Thyroid gland (tissue), 4 donors: Measurements from ENCODE around the gene SPARCL1. TPM values are rescaled to one million over a fixed set of nuclear protein-coding genes. Genes with fewer than 3 reads are reported as not detected.
A peak's percentile ranks its signal among the peaks of the same experiment; 100 is the strongest.

Experiments
- DNase-seq, 2 donors: peaks; one replicate each; pipeline ENCODE4 v3.0.0-alpha.2; 2019
- H3K27ac ChIP-seq, 3 donors: fragments of 200-600 bp; sonication (generic); 1 replicate in 2 of 3; 2 replicates in 1 of 3; pipeline ENCODE4 v1.5.1; 2016 to 2019; ENCODE audit warnings: mild to moderate bottlenecking in 1 of 3, moderate library complexity in 1 of 3
- H3K27me3 ChIP-seq: fragments of 200-600 bp; sonication (generic); one replicate; pipeline ENCODE4 v1.5.1; 2019
- H3K36me3 ChIP-seq, 2 donors: fragments of 200-600 bp; sonication (generic); one replicate each; pipeline ENCODE4 v1.5.1; 2016 to 2019
- H3K4me1 ChIP-seq, 2 donors: fragments of 200-600 bp; sonication (generic); one replicate each; pipeline ENCODE4 v1.5.1; 2017 to 2019
- H3K4me3 ChIP-seq, 3 donors: fragments of 200-600 bp; sonication (generic); replicated peaks in 1 of 3; 1 replicate in 2 of 3; 2 replicates in 1 of 3; pipeline ENCODE4 v1.5.1; 2016; ENCODE audit warnings: mild to moderate bottlenecking in 1 of 3
- H3K9me3 ChIP-seq: fragments of 200-600 bp; sonication (generic); one replicate; pipeline ENCODE4 v1.5.1; 2017
- CTCF ChIP-seq, 6 experiments: fragments of 200-600 bp in 3 of 6; fragments of 450-650 bp in 3 of 6; sonication (generic) in 3 of 6; IDR thresholded peaks; one replicate each; pipeline ENCODE4 v1.5.1; 2016 to 2019; ENCODE audit warnings: antibody characterized with exemption in 6 of 6, mild to moderate bottlenecking in 2 of 6, inconsistent platforms in 1 of 6, moderate library complexity in 1 of 6
- POLR2A ChIP-seq, 2 donors: fragments of 450-650 bp; IDR thresholded peaks; one replicate each; pipeline ENCODE4 v1.6.1; 2017; ENCODE audit warnings: antibody characterized with exemption in 2 of 2, mild to moderate bottlenecking in 2 of 2, moderate library complexity in 1 of 2
- WGBS, 2 donors: methylation state at CpG; one replicate each; pipeline ENCODE4 v1.1.5; 2017; 5-methylcytosine and 5-hydroxymethylcytosine counted together
- intact Hi-C: fragments of 100-400 bp; cut with DNase I; formaldehyde crosslinking; loops from one replicate; pipeline ENCODE4 v1.15.1; 2023
- total RNA-seq, 4 donors: library from RNA; depleted of rRNA; stranded (reverse); fragments of >200 nt; gene quantifications; one replicate each; pipeline ENCODE4 v1.2.3, GENCODE V29; 2016

Gene SPARCL1
- total RNA-seq, 4 donors from 2014 or later = 234 to 569 (median 391) TPM

DNA sequence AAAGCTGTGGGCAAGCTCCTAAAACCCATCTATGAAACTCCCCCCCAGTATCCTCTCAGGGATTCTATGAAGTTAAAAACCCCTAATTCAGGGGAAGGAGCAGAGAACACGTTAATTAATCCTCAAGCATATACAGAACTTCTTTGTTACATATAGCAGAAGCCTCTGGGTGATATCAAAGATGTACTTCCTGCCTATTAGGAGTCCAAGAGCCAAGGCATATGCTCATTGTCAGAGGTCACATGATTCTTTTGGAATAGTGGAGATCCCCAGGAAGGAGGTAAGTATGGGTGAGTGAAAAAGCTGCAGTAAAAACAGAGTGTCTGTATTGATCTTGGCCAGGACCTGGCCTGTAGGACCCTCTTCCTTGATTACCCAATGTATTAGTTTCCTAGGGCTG lies 2.9 kb upstream of the SPARCL1 start:
- DNase-seq = no peak
- TF ChIP-seq POLR2A (IDR thresholded peaks at IDR 0.05) (no peak), CTCF (IDR thresholded peaks at IDR 0.05) (no peak)
- intact Hi-C loops = no loop called here
- no peaks in the 10 kb centered on the region for H3K27me3 ChIP-seq
- WGBS, 2 donors = 89 to 95% methylated on average over 1 of the region's 1 CpG
- H3K36me3 ChIP-seq = no peaks in the 10 kb centered on the region
- peak overlapping the region; percentile 15 to 83 (median 24) for H3K27ac ChIP-seq
- H3K4me1 ChIP-seq = peaks cover 4 to 19% of the 10 kb centered on the region in 2 donors
- H3K4me3 ChIP-seq = no peak overlapping the region
- H3K9me3 ChIP-seq = no peaks in the 10 kb centered on the region

GRCh38 chr4:87531621-87532020 lies 2.4 kb upstream of the SPARCL1 start:
- H3K27me3 ChIP-seq = no peaks in the 10 kb centered on the region
- no peak for DNase-seq
- no peak for TF ChIP-seq POLR2A (IDR thresholded peaks at IDR 0.05)
- no peak for TF ChIP-seq CTCF (IDR thresholded peaks at IDR 0.05)
- H3K4me1 ChIP-seq = peaks cover 4 to 19% of the 10 kb centered on the region in 2 donors
- H3K9me3 ChIP-seq = no peaks in the 10 kb centered on the region
- intact Hi-C loops = no loop called here
- H3K4me3 ChIP-seq = no peak overlapping the region
- H3K36me3 ChIP-seq = no peaks in the 10 kb centered on the region
- peak overlapping the region; percentile 15 to 83 (median 24) for H3K27ac ChIP-seq
- 68 to 78% methylated on average over 5 of the region's 5 CpGs for WGBS, 2 donors

DNA sequence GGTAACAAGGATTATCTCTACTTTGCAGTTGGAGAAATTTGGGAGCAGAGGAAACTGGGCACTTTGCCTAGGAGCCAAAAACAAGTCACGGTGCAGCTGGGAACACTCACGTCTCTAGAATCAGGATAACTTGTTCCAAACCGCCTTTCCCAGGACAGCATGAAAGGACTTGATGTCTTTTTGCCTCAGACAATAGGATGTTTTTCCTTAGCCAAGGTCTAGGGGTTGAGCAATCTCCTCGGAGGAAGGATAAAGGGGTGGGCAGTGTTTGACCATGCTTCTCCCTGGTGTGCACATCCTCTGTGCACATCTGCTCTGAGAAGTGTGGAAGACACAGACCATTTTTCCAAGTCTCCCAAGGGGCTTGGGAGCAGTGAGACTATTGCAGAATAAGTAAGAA lies 1.7 kb upstream of the SPARCL1 start:
- no peaks in the 10 kb centered on the region for H3K36me3 ChIP-seq
- TF ChIP-seq CTCF (IDR thresholded peaks at IDR 0.05) (no peak), POLR2A (IDR thresholded peaks at IDR 0.05) (peak in 1 of 2 donors; percentile 9)
- peaks cover 4 to 21% of the 10 kb centered on the region in 2 donors for H3K4me1 ChIP-seq
- DNase-seq = peak; percentile 12 to 24
- H3K4me3 ChIP-seq = no peak overlapping the region
- WGBS, 2 donors = 34 to 52% methylated on average over 4 of the region's 4 CpGs
- H3K27ac ChIP-seq = peak overlapping the region; percentile 9 to 91 (median 83)
- intact Hi-C loops = no loop called here
- no peaks in the 10 kb centered on the region for H3K27me3 ChIP-seq
- no peaks in the 10 kb centered on the region for H3K9me3 ChIP-seq

- intact Hi-C loops = no loop called here
- no peaks in the 10 kb centered on the region for H3K9me3 ChIP-seq
- WGBS, 2 donors = 63 to 71% methylated on average over 1 of the region's 1 CpG
Measured at GRCh38 chr4:87530229-87530628, 1.1 kb upstream of the SPARCL1 start.

More at GRCh38 chr4:87530229-87530628, 1.1 kb upstream of the SPARCL1 start:
- TF ChIP-seq POLR2A (IDR thresholded peaks at IDR 0.05) (no peak), CTCF (IDR thresholded peaks at IDR 0.05) (no peak)
- Histone ChIP-seq H3K4me3 (no peak overlapping the region), H3K27me3 (no peaks in the 10 kb centered on the region), H3K36me3 (no peaks in the 10 kb centered on the region), H3K27ac (peak overlapping the region; percentile 70 to 91 (median 83)), H3K4me1 (peaks cover 8 to 28% of the 10 kb centered on the region in 2 donors)
- DNase-seq = no peak
